Upper lobe of left lung (tissue), 6 donors: Measurements from ENCODE around the gene HEATR5B. TPM values are rescaled to one million over a fixed set of nuclear protein-coding genes. Genes with fewer than 3 reads are reported as not detected.

Experiments
- ATAC-seq, 2 donors: fragments of 200-7000 bp; cut with Tn5 transposase; one replicate each; pipeline ENCODE4 v1.9.1; 2022; ENCODE audit warnings: mild to moderate bottlenecking in 2 of 2, moderate library complexity in 2 of 2; ENCODE audit not compliant: low FRiP score in 2 of 2
- DNase-seq, 2 donors: peaks; one replicate each; pipeline ENCODE4 v3.0.0-alpha.2; 2019 to 2020
- H3K27ac ChIP-seq, 4 donors: fragments of 200-600 bp; sonication (generic); one replicate each; pipeline ENCODE4 v1.5.1; 2016 to 2019
- H3K27me3 ChIP-seq, 4 donors: fragments of 200-600 bp; sonication (generic); one replicate each; pipeline ENCODE4 v1.5.1; 2017 to 2019
- H3K36me3 ChIP-seq, 4 donors: fragments of 200-600 bp; sonication (generic); one replicate each; pipeline ENCODE4 v1.5.1; 2016 to 2019
- H3K4me1 ChIP-seq, 4 donors: fragments of 200-600 bp; sonication (generic); one replicate each; pipeline ENCODE4 v1.5.1; 2018 to 2019
- H3K4me3 ChIP-seq, 4 donors: fragments of 200-600 bp; sonication (generic); one replicate each; pipeline ENCODE4 v1.5.1; 2017 to 2019; ENCODE audit warnings: mild to moderate bottlenecking in 2 of 4, moderate library complexity in 1 of 4
- H3K9me3 ChIP-seq, 4 donors: fragments of 200-600 bp; sonication (generic); one replicate each; pipeline ENCODE4 v1.5.1; 2018 to 2019
- CTCF ChIP-seq, 6 experiments: fragments of 450-650 bp in 4 of 6; fragments of 200-600 bp in 2 of 6; sonication (generic) in 2 of 6; IDR thresholded peaks; one replicate each; pipeline ENCODE4 v1.5.1; 2016 to 2019; ENCODE audit warnings: antibody characterized with exemption in 6 of 6
- EP300 ChIP-seq, 4 donors: sonication (generic); formaldehyde crosslinking; IDR thresholded peaks; one replicate each; pipeline ENCODE4 v1.5.1; 2017; ENCODE audit warnings: antibody characterized with exemption in 4 of 4, control low read depth in 2 of 4
- POLR2A ChIP-seq, 4 donors: fragments of 450-650 bp; IDR thresholded peaks; one replicate each; pipeline ENCODE4 v1.5.1; 2016 to 2017; ENCODE audit warnings: antibody characterized with exemption in 4 of 4, mild to moderate bottlenecking in 2 of 4
- POLR2AphosphoS5 ChIP-seq, 2 donors: sonication (generic); formaldehyde crosslinking; IDR thresholded peaks; one replicate each; pipeline ENCODE4 v1.5.1; 2017; ENCODE audit warnings: antibody characterized with exemption in 2 of 2
- WGBS, 2 donors: methylation state at CpG; one replicate each; pipeline ENCODE4 v1.1.5; 2017 to 2018; 5-methylcytosine and 5-hydroxymethylcytosine counted together
- total RNA-seq, 6 donors: library from RNA; depleted of rRNA in 4 of 6; stranded (reverse); fragments of >200 nt in 4 of 6; gene quantifications; one replicate each; pipeline versions ENCODE4 v1.1.0 to v1.2.1, GENCODE V29; 2016 to 2021
- donor health status: DM: no; HTN: no; CAD: no; lungs with moderate emphysema.
- donor health status: DM: no; HTN: yes; CAD: no; lungs with severe emphysema.

HEATR5B gene
- total RNA-seq, 6 donors from 2014 or later: 24.3 to 52.4 (median 33.8) TPM

DNA sequence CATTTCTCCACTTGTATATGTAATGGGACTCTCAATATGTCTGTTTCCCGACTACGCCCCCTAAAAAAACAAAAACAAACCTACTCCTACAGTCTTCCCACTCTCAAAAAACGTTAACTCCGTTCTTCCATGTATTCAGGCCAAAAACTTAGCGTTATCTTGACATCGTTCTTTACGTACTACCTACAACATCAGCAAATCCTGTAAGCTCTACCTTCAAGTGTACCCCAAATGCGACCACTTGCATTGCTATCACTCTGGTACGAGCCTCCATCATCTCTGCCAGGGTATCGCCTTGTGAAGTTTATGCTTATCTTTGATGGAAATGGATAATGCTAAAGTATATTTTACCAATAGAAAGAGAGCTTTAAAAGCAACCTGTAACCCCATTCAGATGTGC lies 625 bp upstream of the HEATR5B start:
- DNase-seq: no peak
- 3 to 4% methylated on average over 10 of the region's 10 CpGs for WGBS, 2 donors
- Histone ChIP-seq H3K4me3 (peak overlapping the region; percentile 64 to 93 (median 74)), H3K4me1 (peaks cover 28 to 45% (median 35%) of the 10 kb centered on the region in 4 donors), H3K36me3 (peaks cover 0 to 20% (median 6%) of the 10 kb centered on the region in 4 donors), H3K27me3 (no peaks in the 10 kb centered on the region), H3K9me3 (no peaks in the 10 kb centered on the region), H3K27ac (peak overlapping the region; percentile 78 to 84 (median 82))
- TF ChIP-seq CTCF (IDR thresholded peaks at IDR 0.05) (no peak), POLR2A (IDR thresholded peaks at IDR 0.05) (no peak), EP300 (IDR thresholded peaks at IDR 0.05) (no peak), POLR2AphosphoS5 (IDR thresholded peaks at IDR 0.05) (no peak)
- ATAC-seq: no peak

- Histone ChIP-seq H3K4me3 (no peak overlapping the region), H3K27ac (peak overlapping the region in 3 of 4 donors; percentile 40 to 51 (median 43)), H3K9me3 (no peaks in the 10 kb centered on the region), H3K36me3 (peaks cover 4 to 36% (median 18%) of the 10 kb centered on the region in 4 donors), H3K4me1 (peaks cover 30 to 50% (median 39%) of the 10 kb centered on the region in 4 donors), H3K27me3 (no peaks in the 10 kb centered on the region)
- TF ChIP-seq EP300 (IDR thresholded peaks at IDR 0.05) (no peak), POLR2A (IDR thresholded peaks at IDR 0.05) (no peak), CTCF (IDR thresholded peaks at IDR 0.05) (no peak), POLR2AphosphoS5 (IDR thresholded peaks at IDR 0.05) (no peak)
- WGBS, 2 donors: 13 to 35% methylated on average over 3 of the region's 3 CpGs
- ATAC-seq (no peak), DNase-seq (no peak)
These were observed 3.5 kb downstream of the HEATR5B start for GRCh38 chr2:37080689-37081088.

DNA sequence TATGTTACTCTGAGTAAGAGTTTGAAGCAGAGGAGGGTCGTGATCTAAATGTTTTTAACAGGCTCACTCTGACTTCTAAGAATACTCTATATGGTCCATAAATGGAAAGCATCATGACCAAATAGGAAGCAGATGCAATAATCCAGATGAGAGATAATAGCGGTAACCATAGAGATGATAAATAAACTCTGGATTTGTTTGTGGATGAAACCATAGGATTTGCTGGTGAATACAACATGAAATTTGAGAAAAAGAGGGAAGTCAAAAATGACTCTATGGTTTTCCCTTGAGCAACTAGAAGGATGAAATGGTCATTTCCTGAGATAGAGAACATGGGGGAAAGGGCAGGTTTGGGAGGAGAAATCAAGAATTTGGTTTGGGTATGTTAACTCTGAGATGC lies 3.9 kb downstream of the HEATR5B start:
- Histone ChIP-seq H3K36me3 (peaks cover 4 to 39% (median 19%) of the 10 kb centered on the region in 4 donors), H3K4me3 (no peak overlapping the region), H3K27me3 (no peaks in the 10 kb centered on the region), H3K27ac (peak overlapping the region in 3 of 4 donors; percentile 40 to 51 (median 43)), H3K9me3 (no peaks in the 10 kb centered on the region), H3K4me1 (peaks cover 28 to 45% (median 37%) of the 10 kb centered on the region in 4 donors)
- 38 to 50% methylated on average over 2 of the region's 2 CpGs for WGBS, 2 donors
- TF ChIP-seq EP300 (IDR thresholded peaks at IDR 0.05) (no peak), POLR2AphosphoS5 (IDR thresholded peaks at IDR 0.05) (no peak), CTCF (IDR thresholded peaks at IDR 0.05) (no peak), POLR2A (IDR thresholded peaks at IDR 0.05) (no peak)
- no peak for DNase-seq
- peak in 1 of 2 donors; percentile 16 for ATAC-seq

GRCh38 chr2:37070931-37071330 lies 13.2 kb downstream of the HEATR5B start:
- Histone ChIP-seq H3K27ac (no peak overlapping the region), H3K36me3 (peaks cover 16 to 93% (median 39%) of the 10 kb centered on the region in 4 donors), H3K9me3 (no peaks in the 10 kb centered on the region), H3K27me3 (no peaks in the 10 kb centered on the region), H3K4me1 (no peaks in the 10 kb centered on the region), H3K4me3 (no peak overlapping the region)
- DNase-seq (no peak), ATAC-seq (no peak)
- TF ChIP-seq POLR2AphosphoS5 (IDR thresholded peaks at IDR 0.05) (no peak), EP300 (IDR thresholded peaks at IDR 0.05) (no peak), CTCF (IDR thresholded peaks at IDR 0.05) (no peak), POLR2A (IDR thresholded peaks at IDR 0.05) (no peak)
- 97 to 100% methylated on average over 2 of the region's 2 CpGs for WGBS, 2 donors

DNA sequence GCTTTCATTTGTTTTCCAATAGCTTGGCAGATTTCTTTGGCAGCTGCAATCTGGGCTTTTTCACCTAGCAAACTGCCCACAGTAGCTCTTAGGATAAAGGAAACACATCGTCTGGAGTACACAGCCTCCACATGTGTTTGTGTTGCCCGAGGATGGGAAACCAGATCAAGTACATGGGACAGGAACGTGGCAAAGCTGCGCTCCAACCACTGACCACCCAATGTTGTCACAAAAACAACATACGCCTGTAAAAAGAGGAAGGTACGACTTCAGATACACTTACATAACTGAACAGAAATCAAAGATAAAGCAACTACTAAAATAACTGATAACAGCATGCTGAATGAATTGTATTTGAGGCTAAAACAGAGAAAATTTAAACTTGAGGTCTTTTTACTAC lies 15.5 kb downstream of the HEATR5B start:
- Histone ChIP-seq H3K36me3 (peaks cover 19 to 98% (median 47%) of the 10 kb centered on the region in 4 donors), H3K27ac (no peak overlapping the region), H3K4me1 (no peaks in the 10 kb centered on the region), H3K4me3 (no peak overlapping the region), H3K27me3 (no peaks in the 10 kb centered on the region), H3K9me3 (no peaks in the 10 kb centered on the region)
- ATAC-seq (no peak), DNase-seq (no peak)
- 72 to 89% methylated on average over 6 of the region's 6 CpGs for WGBS, 2 donors
- TF ChIP-seq CTCF (IDR thresholded peaks at IDR 0.05) (no peak), EP300 (IDR thresholded peaks at IDR 0.05) (no peak), POLR2A (IDR thresholded peaks at IDR 0.05) (no peak), POLR2AphosphoS5 (IDR thresholded peaks at IDR 0.05) (no peak)
